Neural cell (in vitro differentiated cells): ENCODE results near the gene PRSS33.

Experiments used
- EP300 ChIP-seq: fragments of 450-650 bp; conservative IDR thresholded peaks from 2 replicates; pipeline ENCODE4 v1.6.1; 2014; ENCODE audit warnings: antibody characterized with exemption, mild to moderate bottlenecking, moderate library complexity; ENCODE audit not compliant: poor library complexity, severe bottlenecking
- EZH2 ChIP-seq: fragments of 200-600, 300-800 bp; shearing (Covaris generic), sonication (generic); IDR thresholded peaks from 2 replicates; pipeline ENCODE4 v1.6.1; 2014; ENCODE audit warnings: antibody characterized with exemption, low read length, borderline replicate concordance, mild to moderate bottlenecking; ENCODE audit not compliant: insufficient read depth, poor library complexity, severe bottlenecking
- MXI1 ChIP-seq: fragments of 450-650 bp; conservative IDR thresholded peaks from 2 replicates; pipeline ENCODE4 v1.6.1; 2014; ENCODE audit warnings: antibody characterized with exemption, mild to moderate bottlenecking; ENCODE audit not compliant: poor library complexity, severe bottlenecking
- RAD21 ChIP-seq: fragments of 450-650 bp; conservative IDR thresholded peaks from 2 replicates; pipeline ENCODE4 v1.6.1; 2014; ENCODE audit warnings: antibody characterized with exemption, mild to moderate bottlenecking, moderate library complexity
- TF ChIP-seq, protein P1 (sequence below): fragments of 450-650 bp; IDR thresholded peaks from 2 replicates; pipeline ENCODE4 v1.5.1; 2014; ENCODE audit warnings: antibody characterized with exemption, mild to moderate bottlenecking, moderate library complexity; ENCODE audit not compliant: poor library complexity, severe bottlenecking
- TF ChIP-seq, protein P2 (sequence below): IDR thresholded peaks from 2 replicates; pipeline ENCODE4 v1.6.1; 2012; ENCODE audit warnings: borderline replicate concordance

DNA sequence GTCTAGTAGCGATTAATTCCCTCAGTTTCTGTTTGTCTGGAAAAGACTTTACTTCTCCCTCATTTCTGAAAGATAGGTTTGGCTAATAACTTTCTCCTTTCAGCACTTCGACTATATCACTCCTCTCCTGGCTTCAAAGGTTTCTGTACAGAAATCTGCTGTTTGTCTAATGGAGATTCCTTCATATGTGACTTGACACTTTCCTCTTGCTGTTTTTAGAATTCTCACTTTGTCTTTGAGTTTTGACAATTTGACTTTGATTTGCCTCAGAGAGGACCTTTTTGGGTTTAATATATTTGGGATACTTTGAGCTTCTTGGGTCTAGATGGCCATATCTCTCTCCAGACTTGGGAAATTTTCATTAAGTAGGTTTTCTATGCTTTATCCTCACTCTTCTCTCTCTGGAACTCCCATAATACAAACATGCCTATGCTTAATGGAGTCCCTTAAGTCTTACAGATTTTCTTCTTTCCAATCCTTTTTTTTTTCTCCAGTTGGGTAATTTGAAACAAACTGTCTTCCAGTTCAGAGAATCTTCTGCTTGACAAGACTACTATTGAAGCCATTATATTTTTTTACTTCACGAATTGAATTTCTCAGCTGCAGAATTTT is 21.9 kb upstream of the PRSS33 start:
- TF ChIP-seq, protein P1, sequence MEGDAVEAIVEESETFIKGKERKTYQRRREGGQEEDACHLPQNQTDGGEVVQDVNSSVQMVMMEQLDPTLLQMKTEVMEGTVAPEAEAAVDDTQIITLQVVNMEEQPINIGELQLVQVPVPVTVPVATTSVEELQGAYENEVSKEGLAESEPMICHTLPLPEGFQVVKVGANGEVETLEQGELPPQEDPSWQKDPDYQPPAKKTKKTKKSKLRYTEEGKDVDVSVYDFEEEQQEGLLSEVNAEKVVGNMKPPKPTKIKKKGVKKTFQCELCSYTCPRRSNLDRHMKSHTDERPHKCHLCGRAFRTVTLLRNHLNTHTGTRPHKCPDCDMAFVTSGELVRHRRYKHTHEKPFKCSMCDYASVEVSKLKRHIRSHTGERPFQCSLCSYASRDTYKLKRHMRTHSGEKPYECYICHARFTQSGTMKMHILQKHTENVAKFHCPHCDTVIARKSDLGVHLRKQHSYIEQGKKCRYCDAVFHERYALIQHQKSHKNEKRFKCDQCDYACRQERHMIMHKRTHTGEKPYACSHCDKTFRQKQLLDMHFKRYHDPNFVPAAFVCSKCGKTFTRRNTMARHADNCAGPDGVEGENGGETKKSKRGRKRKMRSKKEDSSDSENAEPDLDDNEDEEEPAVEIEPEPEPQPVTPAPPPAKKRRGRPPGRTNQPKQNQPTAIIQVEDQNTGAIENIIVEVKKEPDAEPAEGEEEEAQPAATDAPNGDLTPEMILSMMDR, result no peak
- no peak for TF ChIP-seq MXI1
- TF ChIP-seq EZH2, result no peak
- TF ChIP-seq, protein P2, sequence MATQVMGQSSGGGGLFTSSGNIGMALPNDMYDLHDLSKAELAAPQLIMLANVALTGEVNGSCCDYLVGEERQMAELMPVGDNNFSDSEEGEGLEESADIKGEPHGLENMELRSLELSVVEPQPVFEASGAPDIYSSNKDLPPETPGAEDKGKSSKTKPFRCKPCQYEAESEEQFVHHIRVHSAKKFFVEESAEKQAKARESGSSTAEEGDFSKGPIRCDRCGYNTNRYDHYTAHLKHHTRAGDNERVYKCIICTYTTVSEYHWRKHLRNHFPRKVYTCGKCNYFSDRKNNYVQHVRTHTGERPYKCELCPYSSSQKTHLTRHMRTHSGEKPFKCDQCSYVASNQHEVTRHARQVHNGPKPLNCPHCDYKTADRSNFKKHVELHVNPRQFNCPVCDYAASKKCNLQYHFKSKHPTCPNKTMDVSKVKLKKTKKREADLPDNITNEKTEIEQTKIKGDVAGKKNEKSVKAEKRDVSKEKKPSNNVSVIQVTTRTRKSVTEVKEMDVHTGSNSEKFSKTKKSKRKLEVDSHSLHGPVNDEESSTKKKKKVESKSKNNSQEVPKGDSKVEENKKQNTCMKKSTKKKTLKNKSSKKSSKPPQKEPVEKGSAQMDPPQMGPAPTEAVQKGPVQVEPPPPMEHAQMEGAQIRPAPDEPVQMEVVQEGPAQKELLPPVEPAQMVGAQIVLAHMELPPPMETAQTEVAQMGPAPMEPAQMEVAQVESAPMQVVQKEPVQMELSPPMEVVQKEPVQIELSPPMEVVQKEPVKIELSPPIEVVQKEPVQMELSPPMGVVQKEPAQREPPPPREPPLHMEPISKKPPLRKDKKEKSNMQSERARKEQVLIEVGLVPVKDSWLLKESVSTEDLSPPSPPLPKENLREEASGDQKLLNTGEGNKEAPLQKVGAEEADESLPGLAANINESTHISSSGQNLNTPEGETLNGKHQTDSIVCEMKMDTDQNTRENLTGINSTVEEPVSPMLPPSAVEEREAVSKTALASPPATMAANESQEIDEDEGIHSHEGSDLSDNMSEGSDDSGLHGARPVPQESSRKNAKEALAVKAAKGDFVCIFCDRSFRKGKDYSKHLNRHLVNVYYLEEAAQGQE, result no peak
- no peak for TF ChIP-seq RAD21
- no peak for TF ChIP-seq EP300
